GM12801 (cell line): ENCODE results near the gene TRANK1.

Experiments used
- CTCF ChIP-seq: IDR thresholded peaks from one replicate; pipeline ENCODE4 v1.5.1; 2011; ENCODE audit warnings: control low read depth; ENCODE audit not compliant: insufficient read length; ENCODE audit errors: extremely low read depth

The TRANK1 gene

GRCh38 chr3:36820083-36820482 lies 124.8 kb downstream of the TRANK1 start:
- no peak for TF ChIP-seq CTCF

DNA sequence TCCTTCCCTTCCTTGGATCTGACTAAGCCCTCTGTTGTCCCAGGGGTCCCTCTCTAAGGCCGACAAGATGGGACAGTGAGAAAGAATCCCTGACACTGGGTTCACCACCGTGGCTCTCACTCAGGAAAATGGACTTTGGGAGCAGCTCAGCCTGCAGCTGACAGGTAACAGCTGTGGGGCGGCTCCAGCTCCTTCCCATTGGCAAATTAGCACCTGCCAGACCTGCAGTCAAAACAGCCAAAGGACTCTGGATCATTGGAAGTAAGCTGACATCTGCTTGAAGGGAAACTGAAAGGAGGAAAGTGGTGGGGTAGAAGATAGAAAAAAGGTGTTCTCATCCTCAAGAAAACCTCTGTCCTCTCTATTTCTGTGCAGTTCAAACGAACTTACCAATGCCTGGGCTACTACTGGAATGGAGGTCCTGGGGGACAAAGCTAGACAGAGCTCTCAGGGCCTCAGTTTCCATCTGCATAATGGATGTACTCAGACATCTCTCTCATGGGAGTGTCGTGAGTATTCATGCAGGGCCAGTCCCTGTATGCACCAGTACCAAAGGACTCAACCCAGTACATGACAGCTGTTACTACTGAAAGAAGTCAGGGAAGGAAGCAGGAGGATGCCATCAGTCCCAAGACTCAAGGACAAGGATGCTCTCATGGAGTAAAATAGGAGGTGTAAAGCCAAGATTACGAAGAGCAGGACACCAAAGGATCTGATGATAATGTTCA lies 126.9 kb downstream of the TRANK1 start:
- TF ChIP-seq CTCF: no peak

DNA sequence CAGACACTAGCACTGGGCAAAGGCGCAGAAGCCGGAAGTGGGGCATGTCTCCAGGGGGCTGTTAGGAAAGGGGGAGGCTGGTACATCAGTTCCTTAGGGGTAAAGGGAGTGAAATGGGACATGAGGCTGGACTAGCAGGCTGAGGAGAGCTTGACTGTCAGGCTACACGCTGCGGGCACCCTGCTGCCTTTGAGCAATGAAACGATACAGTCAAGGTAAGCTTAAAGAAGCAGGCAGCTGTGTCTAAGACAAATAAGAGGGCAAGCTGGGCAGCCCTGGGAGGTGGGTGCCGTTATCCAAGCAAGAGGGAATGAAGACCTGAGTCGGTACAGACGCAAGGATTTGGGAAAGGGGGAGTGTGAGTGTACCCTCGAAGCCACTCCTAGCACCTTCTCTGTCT lies 129.5 kb downstream of the TRANK1 start:
- TF ChIP-seq CTCF: no peak

DNA sequence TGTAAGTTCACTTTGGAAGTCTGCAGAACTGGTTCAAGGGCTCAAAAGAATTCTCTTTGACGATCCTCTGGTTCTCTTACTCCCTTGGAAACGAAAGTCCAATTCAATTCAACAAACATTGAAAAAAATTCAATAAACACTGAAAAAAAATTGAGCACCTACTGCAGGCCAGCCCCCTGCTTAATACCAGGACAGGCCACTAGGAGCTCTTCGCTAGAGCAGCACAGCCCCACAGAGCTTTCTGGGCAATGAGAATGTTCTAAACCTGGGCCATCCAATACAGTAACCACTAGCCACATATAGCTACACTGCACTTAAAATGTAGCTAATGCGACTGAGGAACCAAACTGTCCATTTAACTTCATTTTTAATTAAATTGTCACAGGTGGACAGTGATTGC lies 130.1 kb downstream of the TRANK1 start:
- TF ChIP-seq CTCF: no peak

DNA sequence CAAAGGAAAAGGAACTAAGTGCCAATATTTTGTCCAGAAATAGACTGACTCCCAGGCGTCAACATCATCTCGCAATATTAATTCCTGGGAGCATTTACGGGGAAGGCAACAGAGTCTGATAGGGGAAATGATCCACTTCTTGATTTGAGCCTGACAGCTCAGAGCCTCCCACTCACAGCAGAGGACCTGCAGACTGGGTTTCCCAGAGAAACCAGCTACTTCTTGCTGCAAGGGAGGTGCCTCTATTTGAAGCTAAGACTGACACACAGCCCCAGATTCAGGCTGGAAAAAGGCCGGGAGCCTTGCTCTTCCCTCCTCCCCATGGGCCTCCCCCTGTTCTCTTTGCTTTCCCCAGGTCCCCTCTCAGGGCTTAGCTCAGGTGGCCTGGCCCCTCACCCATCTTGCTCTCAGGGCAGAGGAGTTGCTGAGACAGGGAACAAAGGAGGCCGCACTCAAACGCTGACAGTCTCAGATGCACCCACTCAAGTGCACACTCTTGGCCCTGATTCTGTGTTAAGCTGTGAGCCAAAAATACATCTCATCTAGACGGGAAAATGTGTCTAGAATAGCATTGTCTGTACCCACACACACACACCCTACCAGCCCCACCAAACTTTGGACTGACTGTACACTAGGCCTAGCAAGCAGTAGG lies 130.7 kb downstream of the TRANK1 start:
- no peak for TF ChIP-seq CTCF

DNA sequence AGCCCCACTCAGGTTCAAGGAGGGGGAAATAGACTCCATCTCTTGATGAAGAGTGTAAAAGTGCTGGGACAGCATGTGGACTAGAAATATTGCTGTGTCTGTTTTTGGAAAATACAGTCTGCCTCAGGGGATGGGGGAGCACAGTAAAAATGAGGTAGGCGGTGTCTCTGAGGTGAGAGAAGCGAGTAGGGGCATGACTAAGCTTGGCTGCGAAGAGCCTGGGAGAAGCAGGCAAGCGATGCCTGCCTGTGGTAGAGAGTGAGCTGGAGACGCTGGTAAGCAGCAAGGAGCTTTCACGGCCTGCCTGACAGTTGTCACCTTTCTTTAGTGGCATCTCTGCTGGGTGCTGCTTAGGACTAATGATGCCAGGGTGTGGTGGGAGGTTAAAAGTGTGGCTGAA lies 131.5 kb downstream of the TRANK1 start:
- TF ChIP-seq CTCF: no peak

- no peak for TF ChIP-seq CTCF
Observed at GRCh38 chr3:36812240-36812639, 132.6 kb downstream of the TRANK1 start.
